Vagina (tissue), 2 donors: ENCODE measurements around the gene SPO11.

Source experiments
- CTCF ChIP-seq, 3 experiments: fragments of 450-650 bp in 2 of 3; fragments of 200-600 bp in 1 of 3; sonication (generic) in 1 of 3; IDR thresholded peaks; one replicate each; pipeline ENCODE4 v1.5.1; 2017 to 2019; ENCODE audit warnings: antibody characterized with exemption in 3 of 3, mild to moderate bottlenecking in 2 of 3, moderate library complexity in 2 of 3
- POLR2AphosphoS5 ChIP-seq, 2 donors: sonication (generic); formaldehyde crosslinking; IDR thresholded peaks; one replicate each; pipeline ENCODE4 v1.9.0; 2017; ENCODE audit warnings: antibody characterized with exemption in 2 of 2, mild to moderate bottlenecking in 2 of 2, low read depth in 1 of 2; ENCODE audit not compliant: insufficient read depth in 1 of 2

GRCh38 chr20:57387945-57388371 is 58.4 kb downstream of the SPO11 start:
- no peak for TF ChIP-seq CTCF (IDR thresholded peaks at IDR 0.05)
- TF ChIP-seq POLR2AphosphoS5 (IDR thresholded peaks at IDR 0.05; ENCODE audit: insufficient read depth in 1 of 2, low read depth in 1 of 2) = no peak
